D341Med (cell line): ENCODE measurements around the gene CFH.
"Not testable (repeated sequence)": the region's sequence is repeated elsewhere in the genome, so short reads cannot be mapped to it uniquely, and the experiment has no call there.

Experiments used
- DNase-seq: peaks from one replicate; pipeline ENCODE4 v3.0.0; 2012; ENCODE audit warnings: low spot score

The CFH gene

DNA sequence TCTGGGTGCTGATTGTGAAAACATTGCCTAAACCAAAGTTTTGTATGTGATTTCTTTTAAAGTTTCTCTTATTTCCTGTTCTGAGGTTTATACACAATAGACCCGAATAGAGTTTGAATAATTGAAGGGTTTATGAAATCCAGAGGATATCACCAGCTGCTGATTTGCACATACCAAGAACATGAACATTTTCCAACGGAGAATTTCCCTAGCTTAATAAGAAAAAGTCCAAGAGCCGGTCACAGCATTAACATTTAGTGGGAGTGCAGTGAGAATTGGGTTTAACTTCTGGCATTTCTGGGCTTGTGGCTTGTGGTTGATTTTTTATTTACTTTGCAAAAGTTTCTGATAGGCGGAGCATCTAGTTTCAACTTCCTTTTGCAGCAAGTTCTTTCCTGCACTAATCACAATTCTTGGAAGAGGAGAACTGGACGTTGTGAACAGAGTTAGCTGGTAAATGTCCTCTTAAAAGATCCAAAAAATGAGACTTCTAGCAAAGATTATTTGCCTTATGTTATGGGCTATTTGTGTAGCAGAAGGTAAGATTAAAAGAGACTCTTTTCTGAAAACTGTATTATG, at the start of gene CFH:
Gene CFH (plus strand): TSS at position 407 of the 579 bp plus-strand sequence. CDS start 75 bp downstream, at position 482.
- DNase-seq, result no peak

DNA sequence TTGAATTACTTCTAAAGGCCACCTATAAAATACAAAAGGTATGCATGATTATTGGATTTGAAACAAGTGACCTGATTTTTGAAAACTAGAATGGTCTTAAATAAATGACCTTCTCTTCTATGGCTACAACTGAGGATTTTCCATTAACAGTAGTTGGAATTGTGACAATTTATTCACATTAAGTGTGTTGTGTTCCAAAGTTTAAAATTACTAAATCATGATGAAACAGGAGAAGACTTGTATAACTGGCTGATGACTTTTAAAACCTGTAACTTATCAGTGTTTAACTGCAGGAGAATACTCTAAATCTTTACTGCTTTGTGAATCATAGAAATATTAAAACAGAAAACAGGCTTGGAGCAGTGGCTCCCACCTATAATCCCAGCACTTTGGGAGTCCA, 48.2 kb upstream of the CFH start:
- DNase-seq, result no peak

DNA sequence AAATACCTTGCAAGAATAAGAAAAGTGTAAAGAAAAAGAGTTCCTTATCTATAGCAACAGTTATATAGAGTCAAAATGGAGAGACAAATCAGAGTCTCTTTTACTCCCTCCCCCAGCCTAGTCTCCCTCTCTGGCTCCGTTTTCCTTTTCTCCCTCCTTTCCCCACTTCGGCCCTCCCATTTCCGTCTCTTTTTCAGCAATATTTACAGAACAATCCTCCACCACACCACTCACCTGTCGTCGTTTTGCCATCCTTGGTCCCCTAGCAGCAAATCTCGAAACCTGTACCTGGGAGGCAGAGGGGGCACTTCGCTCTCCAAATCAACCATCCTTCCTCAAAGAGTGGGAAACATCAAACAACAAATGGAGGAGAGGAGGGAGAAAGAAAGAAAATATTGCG, 43.9 kb upstream of the CFH start:
- DNase-seq, result peak; percentile 27

DNA sequence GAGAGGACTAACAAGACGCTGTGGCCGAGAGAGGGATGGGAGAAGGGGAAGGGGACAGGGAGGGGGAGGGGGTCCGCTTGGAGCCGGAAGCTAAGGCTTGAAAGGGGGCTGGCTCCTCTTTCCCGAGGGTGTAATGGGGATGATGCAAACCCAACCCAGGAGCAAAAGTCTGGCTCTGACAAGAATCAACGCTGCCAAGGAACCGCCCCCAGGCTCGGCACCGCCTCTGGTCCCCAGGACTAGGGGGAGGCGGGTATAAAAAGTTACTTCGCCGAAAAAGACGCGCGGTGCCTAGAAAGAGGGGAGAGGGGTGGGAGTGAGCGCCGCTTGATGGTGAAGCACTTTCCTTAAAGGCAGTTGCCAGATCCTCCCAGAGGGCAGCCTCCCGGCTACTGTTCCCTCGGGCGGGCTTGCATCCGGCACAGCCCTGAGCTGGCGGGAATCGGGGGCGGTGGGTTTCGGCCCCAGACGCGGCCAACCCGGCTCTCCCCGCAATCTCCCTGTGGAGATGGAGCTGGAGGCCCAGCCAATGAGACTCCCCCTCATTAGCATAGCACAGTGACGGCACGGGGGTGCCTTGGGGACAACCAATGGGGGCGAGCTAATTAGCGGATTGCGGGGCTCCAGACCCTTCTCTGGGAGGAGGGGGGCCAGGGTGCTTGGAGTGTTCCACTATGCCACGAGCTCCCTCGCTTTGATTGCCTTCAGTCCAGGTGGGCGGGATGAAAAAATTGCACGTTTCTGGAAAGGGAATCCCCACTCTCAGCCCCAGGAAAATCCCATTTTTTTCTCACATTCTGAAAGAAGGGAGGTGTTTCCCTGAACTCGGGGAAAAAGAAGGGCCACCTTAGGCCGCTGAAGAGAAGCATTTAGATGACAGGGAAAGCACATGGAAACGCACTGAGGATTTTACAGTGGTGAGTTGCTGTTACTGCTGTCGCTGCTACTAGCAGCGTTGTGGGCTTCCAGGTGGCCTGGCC, 43.2 kb upstream of the CFH start, which contains the start of gene KCNT2:
Gene KCNT2 (minus strand): TSS at position 51 of the 980 bp plus-strand sequence. CDS start 131 bp downstream, outside the sequence.
- peak; percentile 97 for DNase-seq

DNA sequence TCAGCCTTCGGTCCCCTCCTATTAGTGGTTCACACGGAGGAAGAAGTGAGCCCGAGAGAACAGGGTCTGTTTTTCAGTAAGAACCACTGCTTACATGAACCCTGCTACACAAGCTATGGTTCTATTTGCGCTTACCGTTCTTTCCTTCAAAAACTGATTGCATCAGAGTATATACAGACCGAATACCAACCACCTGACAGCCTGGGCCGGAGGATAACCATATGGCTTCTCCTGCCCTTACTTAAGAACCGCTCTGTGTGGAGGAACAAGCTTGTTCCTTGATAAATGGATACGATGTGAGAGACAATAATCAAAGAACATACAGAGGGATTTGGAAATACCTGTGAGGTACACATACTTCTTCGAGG, 42.5 kb upstream of the CFH start:
- DNase-seq, result no peak

DNA sequence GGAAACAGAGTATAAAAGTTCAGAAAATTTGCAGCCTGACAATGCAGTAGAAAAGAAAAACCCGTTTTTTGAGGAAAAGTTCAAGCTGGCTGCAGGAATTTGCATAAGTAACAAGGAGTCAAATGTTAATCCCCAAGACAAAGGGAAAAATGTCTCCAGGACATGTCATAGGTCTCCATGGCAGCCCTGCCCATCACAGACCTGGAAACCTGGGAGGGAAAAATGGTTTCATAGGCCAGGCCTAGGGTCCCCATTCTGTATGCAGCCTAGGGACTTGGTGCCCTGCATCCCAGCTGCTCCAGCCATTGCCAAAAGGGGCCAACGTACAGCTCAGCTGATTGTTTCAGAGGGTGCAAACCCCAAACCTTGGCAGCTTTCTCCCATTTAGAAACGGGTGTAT, 40.0 kb upstream of the CFH start:
- no peak for DNase-seq

DNA sequence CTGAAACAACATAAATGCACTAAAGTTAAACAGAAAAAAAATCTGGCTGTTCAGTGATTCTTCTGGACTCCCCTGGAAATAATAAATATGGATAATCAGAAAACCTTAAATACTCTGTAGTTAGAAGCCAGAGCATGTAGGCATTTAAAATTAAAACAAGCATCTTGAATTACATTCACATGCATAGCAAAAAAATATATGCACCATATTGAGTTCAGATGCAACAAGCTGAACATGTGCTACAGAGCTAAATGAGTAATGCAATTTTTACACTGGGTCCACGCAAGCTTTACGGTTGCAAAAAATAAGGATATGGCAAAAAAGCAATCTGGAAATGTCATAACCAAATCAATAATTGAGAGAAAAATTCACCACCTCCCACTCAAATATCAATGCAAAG, 32.1 kb upstream of the CFH start:
- DNase-seq, result no peak

DNA sequence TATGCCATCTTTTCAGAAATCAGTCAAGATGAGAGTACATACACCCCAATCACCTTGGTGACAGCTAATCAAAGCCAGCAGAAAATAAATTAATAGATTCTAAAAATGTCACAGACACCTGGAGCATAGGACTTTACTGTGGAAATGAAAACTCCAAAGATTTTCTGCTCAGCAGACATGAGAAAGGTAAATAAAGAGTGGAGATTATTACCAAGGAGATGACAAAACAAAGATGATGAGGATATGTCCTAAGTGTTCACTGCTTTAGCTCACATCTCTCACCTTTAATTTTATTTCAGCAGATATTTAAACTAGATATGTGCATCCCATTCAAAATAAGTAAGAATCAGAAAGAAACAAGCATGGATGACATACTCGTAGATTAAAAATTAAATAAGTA, 28.8 kb upstream of the CFH start:
- DNase-seq, result no peak

DNA sequence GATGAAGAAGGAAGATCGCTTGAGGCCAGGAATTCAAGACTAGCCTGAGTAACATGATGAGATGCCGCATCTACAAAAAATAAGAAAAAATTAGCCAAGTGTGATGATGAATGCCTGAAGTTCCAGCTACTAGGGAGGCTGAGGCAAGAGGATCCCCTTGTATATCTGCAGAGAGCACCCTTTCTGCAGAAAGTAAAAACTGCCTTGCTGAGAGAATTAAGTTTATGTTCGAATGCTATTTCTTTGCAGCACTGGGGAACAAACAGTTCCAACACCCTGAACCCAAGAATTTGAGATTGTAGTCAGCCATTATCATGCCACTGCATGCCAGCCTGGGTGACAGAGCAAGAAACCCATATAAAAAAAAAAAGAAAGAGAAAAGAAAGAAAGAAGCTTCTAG, 23.0 kb upstream of the CFH start:
- DNase-seq, result no peak

DNA sequence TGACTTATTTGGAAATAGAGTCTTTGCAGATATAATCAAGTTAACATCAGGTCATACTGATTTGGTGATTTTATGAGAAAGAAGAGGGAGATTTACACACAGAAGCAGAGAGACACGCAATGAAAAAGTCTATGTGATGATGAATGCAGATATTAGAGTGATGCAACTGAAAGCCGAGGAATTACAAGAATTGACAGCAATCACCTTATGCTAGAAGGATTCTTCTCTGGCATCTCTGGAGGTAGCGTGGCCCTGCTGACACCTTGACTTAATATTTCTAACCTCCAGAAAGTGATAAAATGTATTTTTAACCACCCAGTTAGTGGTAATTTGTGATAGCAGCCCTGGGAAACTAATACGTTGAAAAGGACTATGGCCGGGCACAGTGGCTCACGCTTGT, 14.2 kb upstream of the CFH start:
- DNase-seq, result no peak

DNA sequence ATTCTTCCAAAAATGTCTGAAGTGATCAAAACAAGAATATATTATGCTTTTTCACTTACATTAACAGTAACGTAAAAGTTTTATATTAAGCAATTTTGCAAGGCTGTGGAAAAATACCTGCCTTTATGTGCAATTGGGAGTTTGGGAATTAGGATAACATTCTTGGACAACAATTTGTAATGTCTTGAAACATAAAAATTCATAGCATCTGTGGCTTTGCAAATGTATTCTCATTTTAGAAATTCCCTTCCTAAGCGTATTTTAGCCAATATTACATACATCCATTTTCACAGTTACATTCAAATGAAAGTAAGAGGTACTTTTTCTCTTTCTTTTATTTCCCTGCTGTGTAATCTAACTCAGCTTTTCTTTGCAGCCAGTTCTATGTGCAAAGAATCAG, 13.4 kb upstream of the CFH start:
- no peak for DNase-seq

DNA sequence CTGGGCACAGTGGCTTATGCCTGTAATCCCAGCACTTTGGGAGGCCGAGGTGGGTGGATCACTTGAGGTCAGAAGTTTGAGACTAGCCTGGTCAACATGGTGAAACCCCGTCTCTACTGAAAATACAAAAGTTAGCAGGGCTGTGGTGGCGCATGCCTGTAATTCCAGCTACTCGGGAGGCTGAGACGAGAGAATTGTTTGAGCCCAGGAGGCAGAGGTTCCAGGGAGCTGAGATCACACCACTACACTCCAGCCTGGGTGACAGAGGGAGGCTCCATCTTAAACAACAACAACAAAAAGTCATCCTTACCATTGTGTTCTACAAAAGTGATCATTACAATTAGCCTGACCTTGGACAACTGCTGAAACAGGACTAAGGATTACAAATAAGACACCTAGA, 12.6 kb upstream of the CFH start:
- DNase-seq, result not testable (repeated sequence)

DNA sequence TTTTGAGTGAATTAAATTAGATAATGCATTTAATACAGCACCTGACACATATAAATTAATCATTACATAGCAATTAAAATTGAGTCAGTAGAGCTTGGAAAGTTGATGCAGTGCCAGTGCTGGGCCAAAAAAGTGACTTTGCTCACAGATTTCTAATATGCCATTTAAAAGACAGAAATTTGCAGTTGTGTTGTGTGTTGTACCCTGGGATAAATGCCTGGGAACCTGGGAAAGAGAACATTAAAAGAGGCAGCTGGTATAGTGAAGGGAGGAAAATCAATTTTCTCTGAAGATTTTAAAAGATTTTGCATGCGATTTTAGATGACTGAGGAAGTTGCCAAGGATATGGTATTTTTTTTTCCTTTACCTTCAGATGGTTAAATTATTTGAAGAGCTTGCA, 10.9 kb upstream of the CFH start:
- DNase-seq, result no peak

DNA sequence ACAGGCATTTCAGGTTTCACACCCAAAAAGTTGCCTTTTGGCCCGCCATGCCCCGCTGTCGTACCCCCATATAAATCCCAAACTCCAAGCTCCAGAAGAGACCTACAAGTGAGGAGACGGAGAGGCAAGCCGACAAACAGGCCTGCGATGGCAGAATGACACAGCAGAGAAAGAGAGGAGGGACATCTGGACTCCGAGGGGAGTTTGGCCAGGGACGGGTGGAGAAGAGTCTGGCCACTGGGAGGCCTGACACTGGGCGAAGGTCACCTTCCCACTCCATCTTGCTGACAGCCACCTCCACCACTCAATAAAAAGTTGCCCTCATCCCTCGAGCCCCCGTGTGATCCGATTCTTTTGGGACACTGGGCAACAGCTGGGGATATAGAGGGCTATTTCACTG, 1.9 kb upstream of the CFH start:
- no peak for DNase-seq

DNA sequence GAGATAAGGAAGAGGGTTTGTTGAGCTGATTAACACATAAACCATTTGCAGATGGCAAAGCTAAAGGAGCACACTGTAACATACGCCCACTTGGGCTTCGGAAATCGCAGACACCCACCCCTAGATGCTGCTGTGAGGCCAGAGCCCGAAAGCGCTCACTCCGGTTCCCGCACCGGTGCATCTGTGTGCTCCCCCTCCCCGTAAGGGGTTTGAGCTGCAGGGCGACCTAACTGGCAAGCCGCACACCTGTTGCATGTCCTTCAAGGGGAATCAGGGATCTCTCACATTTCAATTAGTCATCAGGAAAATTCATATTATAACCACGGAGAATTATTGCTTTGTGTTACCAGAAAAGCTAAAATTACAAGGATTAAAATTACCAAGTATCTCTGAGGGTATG, 1.4 kb upstream of the CFH start:
- DNase-seq, result no peak

DNA sequence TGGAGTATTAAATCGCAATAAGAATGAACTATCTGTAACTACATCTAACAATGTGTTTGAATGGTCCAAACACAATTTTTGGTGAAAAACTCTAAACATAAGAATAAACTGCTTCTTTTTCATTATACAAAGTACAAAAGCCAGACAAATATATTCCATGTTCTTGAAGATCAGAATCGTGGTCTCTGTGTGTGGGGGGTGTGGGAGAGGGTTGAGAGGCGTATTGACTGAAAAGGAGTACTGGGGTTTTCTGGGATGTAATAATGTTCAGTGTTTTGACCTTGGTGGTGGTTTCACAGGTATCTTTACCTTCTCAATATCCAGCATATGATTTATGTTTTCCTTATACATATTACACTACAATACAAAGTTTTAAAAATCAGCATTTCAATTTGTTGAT, 764 bp upstream of the CFH start:
- DNase-seq, result no peak

DNA sequence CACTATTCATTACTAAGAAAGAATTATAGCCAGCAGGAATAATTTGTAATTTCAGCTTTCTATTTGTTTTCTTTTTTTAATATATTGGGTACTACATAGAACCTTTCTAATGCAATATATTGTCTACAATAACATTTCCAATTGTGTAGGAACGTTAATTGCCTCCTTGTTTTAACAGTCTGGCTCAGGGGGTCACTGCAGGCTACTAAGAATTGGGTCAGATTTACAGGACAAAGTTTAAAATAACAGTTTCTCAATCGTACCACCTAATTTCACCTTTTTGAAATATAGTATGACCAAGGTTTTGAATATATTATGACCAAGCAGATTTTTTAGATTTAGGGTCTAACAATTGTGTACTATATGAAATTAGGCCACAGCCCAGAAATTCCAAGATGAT, 2.4 kb downstream of the CFH start:
- no peak for DNase-seq

DNA sequence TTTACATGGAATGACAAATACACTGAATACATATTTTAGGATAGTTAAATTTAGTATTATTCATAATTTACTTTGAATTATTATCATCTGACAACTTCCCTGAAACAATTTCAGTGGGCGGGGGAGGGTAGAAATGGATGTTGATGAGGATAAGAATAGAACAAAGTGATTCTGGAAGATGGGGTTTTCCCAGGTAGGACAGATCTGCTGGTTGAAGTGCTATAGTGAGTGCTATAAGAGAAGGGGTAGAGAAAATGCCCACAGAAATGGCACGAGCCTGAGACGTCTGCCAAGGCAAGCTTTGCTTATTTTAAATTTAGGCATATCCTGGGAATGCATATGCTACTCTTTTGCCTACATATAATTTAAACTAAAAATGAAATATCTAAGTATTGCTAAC, 3.2 kb downstream of the CFH start:
- DNase-seq, result no peak

DNA sequence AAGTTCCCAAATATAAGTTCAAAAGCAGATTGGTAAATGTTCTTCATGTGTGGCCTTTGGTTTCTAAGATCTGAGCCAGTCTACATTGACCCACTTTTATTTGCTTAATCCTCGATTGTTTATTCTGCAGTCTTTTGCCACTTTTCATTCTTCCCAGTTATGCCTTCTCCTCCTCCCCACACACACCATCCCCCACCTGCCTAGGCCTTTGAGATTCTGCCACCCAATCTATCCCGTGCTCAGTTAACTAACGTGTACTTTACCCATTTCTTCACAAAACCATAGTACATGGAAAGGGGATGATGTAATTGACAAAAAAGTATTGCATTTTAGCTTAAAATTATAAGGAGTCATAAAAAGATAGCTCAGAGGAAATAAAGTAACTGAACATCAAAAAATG, 3.7 kb downstream of the CFH start:
- no peak for DNase-seq

DNA sequence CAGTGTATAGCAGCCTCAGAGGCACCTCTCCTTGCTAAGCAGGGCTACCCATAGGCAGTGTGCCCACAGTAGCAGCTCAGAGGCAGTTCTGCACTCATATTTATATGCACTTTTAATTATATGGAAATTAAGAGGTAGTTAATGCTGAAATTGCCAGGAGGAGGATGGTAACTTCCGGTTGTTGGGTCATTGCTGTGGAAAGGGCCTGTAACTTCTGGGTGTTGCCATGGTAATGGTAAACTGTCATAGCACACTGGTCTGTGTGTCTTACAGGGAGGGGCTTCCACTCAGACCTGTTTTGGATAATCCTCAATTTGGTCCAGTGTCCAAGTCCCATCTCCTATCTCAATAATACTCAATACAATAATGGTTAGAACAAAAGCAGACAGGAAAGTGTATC, 7.6 kb downstream of the CFH start:
- DNase-seq, result no peak

DNA sequence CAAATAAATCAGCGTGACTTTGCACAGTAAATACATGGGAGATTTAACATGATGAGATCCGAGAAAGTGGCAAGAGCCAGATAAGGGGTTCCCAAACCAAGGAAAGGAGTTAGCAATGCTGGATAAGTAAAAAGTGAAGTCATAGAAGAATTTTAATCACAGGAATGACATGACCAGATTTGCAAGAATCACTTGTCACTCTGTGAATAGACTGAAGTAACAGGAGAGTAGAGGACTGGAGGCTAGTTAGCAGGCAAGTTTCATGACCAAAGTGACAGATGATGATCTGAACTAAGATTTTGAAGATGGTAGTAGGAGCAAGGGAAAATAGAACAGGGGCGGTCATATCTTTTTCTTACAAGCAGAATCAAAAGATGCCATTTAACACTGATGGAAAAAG, 8.4 kb downstream of the CFH start:
- DNase-seq, result no peak

DNA sequence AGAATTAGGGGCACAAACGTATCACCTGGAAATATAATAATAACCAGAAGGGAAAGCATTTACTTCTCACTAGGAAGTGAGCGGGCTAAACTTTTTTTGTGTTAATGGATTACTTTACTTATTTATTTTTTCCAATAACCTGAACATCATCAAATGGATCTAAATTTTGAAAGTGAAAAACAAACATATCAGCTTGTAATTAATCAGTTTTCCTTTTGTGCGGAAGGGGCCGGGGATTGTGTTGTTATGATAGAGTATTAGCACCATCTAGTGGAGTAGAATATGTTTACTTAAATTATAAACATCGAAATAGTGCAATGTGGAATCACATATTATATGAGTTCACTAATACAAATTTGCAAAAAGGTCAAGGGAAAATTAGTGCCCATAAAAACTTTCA, 9.0 kb downstream of the CFH start:
- DNase-seq, result peak; percentile 57

DNA sequence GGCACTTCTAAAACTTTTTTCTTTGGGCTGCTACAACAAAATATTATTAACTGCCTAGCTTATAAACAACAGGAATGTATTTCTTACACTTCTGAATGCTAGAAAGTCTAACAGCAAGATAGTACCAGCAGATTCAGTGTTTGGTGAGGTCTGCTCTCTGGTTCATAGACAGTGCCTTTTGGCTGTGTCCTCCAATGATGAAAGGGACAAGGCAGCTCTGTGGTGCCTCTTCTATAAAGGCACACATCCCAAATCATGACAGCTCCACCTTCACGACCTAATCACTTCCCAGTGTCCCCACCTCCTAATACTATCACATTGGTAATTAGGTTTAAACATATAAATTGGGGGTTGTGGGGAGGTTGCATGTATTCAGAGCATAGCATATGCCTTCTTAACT, 9.5 kb downstream of the CFH start:
- no peak for DNase-seq

DNA sequence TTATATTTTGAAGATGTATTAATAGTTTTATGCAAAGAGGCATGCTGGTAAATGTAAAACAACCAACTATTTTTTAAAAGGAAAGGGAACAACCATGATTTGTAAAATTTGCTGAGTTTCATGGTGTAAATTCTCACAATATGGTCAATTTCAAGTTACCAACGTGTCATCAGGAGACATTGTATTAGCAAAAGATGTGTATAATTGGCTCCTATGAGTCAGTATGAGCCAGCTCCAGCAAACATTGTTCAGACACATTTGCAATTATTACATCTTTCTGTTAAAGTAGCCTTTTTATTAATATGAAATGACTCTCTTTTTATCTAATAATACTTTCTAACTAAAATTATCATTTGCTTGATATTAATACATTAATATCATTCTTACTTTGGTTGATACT, 15.3 kb downstream of the CFH start:
- DNase-seq, result no peak
